Astrocyte (in vitro differentiated cells and primary cell): ENCODE data around the gene ROR2.

Experiments used
- EZH2 ChIP-seq: IDR thresholded peaks from 2 replicates; pipeline ENCODE4 v1.6.1; 2012; ENCODE audit warnings: mild to moderate bottlenecking, low read length, inconsistent platforms; ENCODE audit not compliant: insufficient read depth
- TF ChIP-seq, protein P1 (sequence below): IDR thresholded peaks from 2 replicates; pipeline ENCODE4 v1.5.1; 2011; ENCODE audit warnings: low read depth, mild to moderate bottlenecking, inconsistent platforms, low read length, moderate library complexity; ENCODE audit not compliant: insufficient read depth

GRCh38 chr9:91967259-91967658 is 17.2 kb upstream of the ROR2 start:
- TF ChIP-seq, protein P1, sequence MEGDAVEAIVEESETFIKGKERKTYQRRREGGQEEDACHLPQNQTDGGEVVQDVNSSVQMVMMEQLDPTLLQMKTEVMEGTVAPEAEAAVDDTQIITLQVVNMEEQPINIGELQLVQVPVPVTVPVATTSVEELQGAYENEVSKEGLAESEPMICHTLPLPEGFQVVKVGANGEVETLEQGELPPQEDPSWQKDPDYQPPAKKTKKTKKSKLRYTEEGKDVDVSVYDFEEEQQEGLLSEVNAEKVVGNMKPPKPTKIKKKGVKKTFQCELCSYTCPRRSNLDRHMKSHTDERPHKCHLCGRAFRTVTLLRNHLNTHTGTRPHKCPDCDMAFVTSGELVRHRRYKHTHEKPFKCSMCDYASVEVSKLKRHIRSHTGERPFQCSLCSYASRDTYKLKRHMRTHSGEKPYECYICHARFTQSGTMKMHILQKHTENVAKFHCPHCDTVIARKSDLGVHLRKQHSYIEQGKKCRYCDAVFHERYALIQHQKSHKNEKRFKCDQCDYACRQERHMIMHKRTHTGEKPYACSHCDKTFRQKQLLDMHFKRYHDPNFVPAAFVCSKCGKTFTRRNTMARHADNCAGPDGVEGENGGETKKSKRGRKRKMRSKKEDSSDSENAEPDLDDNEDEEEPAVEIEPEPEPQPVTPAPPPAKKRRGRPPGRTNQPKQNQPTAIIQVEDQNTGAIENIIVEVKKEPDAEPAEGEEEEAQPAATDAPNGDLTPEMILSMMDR, result no peak
- TF ChIP-seq EZH2, result no peak
